GM18870 (cell line): Measurements from ENCODE around the gene CDC5L.
A peak's percentile ranks its signal among the peaks of the same experiment; 100 is the strongest.

ENCODE experiments used
- ATAC-seq: cut with Tn5 transposase; IDR thresholded peaks from one replicate; pipeline ENCODE4 v1.9.1; 2021; ENCODE audit warnings: moderate library complexity; ENCODE audit not compliant: unreplicated experiment

Gene CDC5L

GRCh38 chr6:44373051-44373450, 14.5 kb upstream of the CDC5L start:
- ATAC-seq = no peak

- ATAC-seq = no peak
Observed at GRCh38 chr6:44373787-44374186, 13.7 kb upstream of the CDC5L start.

- no peak for ATAC-seq
Observed at GRCh38 chr6:44375071-44375470, 12.4 kb upstream of the CDC5L start.

DNA sequence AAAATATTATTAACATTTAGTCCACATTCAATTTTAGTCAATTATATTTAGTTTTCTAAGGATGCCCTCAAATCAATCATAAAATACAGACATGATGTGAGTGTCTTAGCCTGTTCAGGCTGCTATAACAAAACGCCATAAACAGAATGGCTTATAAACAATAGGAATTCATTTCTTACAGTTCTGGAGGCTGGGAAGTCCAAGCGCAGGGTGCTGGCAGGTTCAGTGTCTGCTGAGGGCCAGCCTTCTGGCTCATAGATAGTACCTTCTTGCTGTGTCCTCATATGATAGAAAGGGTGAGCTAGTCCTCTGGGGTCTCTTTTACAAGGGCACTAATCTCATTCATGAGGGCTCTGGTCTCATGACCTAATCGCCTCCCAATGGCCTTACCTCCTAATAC, 10.0 kb upstream of the CDC5L start:
- ATAC-seq = no peak

DNA sequence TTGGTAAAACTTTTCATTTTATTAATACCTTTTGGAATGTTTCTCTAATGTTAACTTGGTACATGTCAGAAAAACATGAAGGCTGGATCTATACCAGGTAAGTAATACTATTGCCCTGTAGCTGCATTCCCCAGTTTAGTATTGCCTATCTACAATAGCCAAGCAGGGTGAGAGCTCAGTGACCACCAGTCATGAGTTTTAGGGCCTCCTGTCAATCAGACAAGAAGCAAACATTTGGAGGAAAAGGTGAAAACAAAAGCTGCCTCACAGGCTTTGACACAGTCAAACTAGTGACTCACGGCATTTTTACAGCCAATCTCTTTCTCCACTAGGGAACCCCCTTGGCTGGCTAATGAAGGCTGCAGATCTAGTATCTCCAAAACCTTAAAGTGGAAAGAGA, 9.5 kb upstream of the CDC5L start:
- no peak for ATAC-seq

DNA sequence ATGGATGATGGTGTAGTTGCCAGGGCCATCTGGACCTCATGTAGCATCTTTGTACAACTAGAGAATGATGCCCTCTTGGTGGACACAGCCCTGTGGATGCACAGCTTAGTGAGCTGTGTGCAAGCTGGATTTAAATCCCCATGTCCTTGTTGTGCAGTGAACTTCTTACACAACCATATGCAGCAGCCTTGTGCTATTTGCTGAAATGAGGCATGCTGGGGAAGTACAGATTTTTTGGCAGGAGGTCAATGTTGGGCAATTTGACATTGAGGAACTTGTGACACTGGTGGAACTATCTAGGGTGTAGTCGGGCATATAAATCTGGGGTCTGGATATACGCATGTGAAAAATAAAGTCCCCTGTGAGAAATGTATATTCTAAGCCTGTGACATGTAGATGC, 5.8 kb upstream of the CDC5L start:
- ATAC-seq = no peak

DNA sequence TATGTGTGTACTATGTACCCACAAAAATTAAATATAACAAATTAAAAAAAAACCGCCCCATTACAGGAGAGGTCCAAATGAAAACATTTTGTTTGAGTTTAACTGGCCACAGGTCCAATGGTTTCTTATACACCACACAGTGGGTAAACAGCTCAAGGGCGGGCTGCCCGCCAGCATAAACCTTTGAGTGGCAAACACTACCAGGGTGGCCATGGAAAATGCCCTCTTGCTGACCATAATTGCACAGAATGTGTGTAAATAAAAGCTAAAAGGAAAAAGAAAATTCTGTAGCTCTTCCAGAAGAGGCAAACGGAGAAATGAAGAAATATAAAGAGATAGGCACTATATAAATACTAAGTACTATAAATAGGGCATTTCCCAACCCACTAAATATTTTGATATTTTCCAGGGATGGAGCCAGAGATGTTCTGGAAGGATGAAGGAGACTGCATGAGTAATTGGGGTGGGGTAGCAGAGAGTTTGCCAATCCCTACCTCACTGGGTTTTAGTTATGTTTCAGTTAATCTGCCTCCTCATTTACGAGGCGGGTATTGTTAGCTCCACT, 1.1 kb upstream of the CDC5L start:
- no peak for ATAC-seq

DNA sequence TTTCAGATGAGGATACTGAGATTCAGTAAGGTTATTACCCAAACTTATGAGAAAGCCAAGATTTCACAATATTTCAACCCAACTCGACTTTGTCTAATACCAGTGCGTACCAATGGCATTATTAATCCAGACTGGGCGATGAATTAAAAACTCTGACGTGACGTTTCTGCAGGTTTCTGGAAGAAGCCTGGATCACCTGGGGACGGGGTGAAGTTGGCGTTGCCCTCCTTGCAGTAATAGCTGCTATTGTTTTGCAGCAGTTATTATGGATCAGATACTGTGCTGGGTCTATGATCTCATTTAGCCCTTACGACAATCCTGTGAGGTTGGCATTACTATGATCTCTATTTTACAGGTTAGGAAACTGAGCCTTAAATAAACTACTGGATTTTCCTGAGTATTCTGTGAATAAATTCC, 569 bp upstream of the CDC5L start:
- peak; percentile 1 for ATAC-seq

GRCh38 chr6:44388135-44388487, 605 bp downstream of the CDC5L start:
- no peak for ATAC-seq

GRCh38 chr6:44388887-44389286, 1.4 kb downstream of the CDC5L start:
- no peak for ATAC-seq

- no peak for ATAC-seq
Observed at GRCh38 chr6:44390158-44390683, 2.7 kb downstream of the CDC5L start.

DNA sequence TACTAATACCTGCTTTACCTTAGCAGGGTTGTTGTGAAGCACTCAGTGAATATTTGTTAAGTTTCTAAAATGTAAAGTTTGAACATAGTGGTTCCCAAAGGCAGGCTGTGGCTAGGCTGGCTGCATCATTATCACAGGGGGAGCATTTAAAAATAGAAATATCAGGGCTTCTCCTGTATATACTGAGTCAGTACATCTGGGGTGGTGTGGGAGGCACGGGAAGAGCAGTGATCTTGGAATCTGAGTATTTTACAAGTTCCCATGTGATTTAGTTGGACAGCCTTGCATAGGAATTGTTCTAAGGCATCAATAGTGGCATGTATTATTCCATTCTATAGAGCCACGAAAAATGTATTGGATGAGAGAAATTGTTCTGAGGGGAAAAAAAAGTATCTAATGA, 8.0 kb downstream of the CDC5L start:
- ATAC-seq = no peak

DNA sequence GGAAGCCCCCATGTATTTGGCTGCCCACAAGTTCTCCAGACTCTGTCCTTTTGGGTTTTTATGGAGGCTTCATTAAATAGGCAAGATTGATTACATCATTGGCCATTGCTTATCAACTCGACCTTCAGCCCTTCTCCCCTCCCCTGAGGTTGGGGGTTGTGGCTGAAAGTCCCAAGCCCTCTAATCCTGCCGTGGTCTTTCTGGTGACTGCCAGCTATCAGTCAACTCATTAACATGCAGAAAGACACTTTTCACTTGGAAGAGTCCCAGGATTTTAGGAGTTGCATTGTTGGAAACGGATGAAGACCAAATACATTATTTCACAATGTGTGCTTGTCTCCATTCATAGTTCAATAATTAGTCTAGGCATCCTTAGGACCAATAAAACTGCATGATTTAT, 9.5 kb downstream of the CDC5L start:
- ATAC-seq = no peak

DNA sequence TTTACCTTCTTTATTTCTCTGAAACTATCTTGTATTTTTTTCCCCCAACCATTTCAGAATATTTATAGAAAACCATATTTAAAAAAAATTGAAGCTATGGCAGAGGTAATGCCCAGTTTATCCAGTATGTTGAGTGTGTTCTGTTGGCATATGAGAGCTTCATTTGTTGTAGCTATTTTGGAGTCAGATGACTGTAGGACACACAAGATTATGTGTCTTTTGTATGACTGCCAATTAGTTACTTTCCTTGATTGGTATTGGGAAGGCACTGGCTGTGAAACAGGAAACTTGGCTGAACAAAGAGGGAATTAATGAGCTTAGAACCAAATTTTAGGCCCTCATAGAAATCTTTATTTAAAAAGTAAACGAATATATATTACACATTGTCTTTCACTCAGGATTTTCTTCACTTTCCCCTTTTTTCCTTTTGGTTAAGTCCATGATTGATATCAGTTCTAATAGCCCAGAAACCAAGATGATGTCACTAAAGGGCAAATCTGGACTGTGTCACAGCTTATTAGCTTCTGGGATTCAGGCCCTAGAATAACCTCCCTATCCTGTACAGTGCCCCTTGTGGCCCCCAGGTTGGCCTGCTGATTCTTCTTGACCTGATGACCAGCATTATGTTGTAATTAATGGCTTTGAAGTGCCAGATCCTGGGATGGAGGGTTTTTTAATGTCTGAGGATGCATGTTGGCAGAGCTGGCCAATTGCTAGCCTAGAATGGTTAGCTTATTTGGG, 10.1 kb downstream of the CDC5L start:
- ATAC-seq = no peak

- ATAC-seq = no peak
Observed at GRCh38 chr6:44399991-44400390, 12.5 kb downstream of the CDC5L start.

- no peak for ATAC-seq
Observed at GRCh38 chr6:44400572-44400971, 13.1 kb downstream of the CDC5L start.

- ATAC-seq = no peak
Observed at GRCh38 chr6:44401138-44401537, 13.6 kb downstream of the CDC5L start.

- no peak for ATAC-seq
Observed at GRCh38 chr6:44404022-44404714, 16.7 kb downstream of the CDC5L start.

DNA sequence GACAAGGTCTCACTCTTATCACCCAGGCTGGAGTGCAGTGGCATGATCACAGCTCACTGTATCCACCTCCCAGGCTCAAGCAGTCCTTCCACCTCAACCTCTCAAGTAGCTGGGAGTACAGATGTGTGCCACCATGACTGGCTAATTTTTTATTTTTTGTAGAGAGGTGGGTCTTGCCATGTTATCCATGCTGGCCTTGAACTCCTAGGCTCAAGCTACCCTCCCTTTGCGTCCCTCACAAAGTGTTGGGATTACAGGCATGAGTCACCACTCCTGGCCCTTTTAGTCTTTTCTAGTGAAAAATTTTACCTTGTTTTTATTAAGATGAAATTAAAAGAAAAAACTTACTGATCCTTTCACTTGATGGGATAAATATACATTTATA, 17.2 kb downstream of the CDC5L start:
- no peak for ATAC-seq

- ATAC-seq = no peak
Observed at GRCh38 chr6:44407951-44408670, 20.6 kb downstream of the CDC5L start.

- no peak for ATAC-seq
Observed at GRCh38 chr6:44409207-44409794, 21.8 kb downstream of the CDC5L start.
